OCI-LY1 (cell line): ENCODE data around the gene ZFP64.

Source experiments
- H2AFZ ChIP-seq: fragments of 200-600 bp; sonication (generic), shearing (Covaris generic); 2 replicates; pipeline ENCODE4 v1.6.0; 2014; ENCODE audit warnings: antibody characterized with exemption, mild to moderate bottlenecking, low read length
- H3F3A ChIP-seq: fragments of 200-600 bp; sonication (generic), shearing (Covaris generic); 2 replicates; pipeline ENCODE4 v1.6.0; 2014; ENCODE audit warnings: mild to moderate bottlenecking, antibody characterized with exemption, low read length, moderate library complexity; ENCODE audit not compliant: insufficient read depth
- H3K27ac ChIP-seq: fragments of 200-600 bp; sonication (generic); 2 replicates; pipeline ENCODE4 v1.5.1; 2014; ENCODE audit warnings: low read length, mixed run types, mild to moderate bottlenecking, low read depth; ENCODE audit not compliant: poor library complexity, severe bottlenecking
- H3K27me3 ChIP-seq: fragments of 200-600 bp; sonication (generic); 2 replicates; pipeline ENCODE4 v1.6.0; 2014; ENCODE audit warnings: antibody characterized with exemption, mild to moderate bottlenecking, low read length, moderate library complexity; ENCODE audit not compliant: insufficient read depth
- H3K36me3 ChIP-seq: fragments of 200-600 bp; sonication (generic); 2 replicates; pipeline ENCODE4 v1.6.1; 2014; ENCODE audit warnings: mild to moderate bottlenecking, antibody characterized with exemption, low read length, moderate library complexity, mixed read lengths; ENCODE audit not compliant: insufficient read depth
- H3K4me1 ChIP-seq: fragments of 200-600 bp; sonication (generic); 2 replicates; pipeline ENCODE4 v1.5.1; 2014; ENCODE audit warnings: mild to moderate bottlenecking, low read length, moderate library complexity; ENCODE audit not compliant: insufficient read depth, severe bottlenecking
- H3K4me2 ChIP-seq: fragments of 200-600 bp; sonication (generic), shearing (Covaris generic); 2 replicates; pipeline ENCODE4 v1.6.1; 2014; ENCODE audit warnings: low read length
- H3K4me3 ChIP-seq: fragments of 200-600 bp; sonication (generic); 2 replicates; pipeline ENCODE4 v1.5.1; 2014; ENCODE audit warnings: low read length, low read depth, mild to moderate bottlenecking, mixed read lengths; ENCODE audit not compliant: poor library complexity, severe bottlenecking
- H3K79me2 ChIP-seq: fragments of 200-600 bp; shearing (Covaris generic); 2 replicates; pipeline ENCODE4 v1.6.1; 2016; ENCODE audit warnings: mixed run types, low read length, mixed read lengths; ENCODE audit not compliant: insufficient read depth
- H3K9ac ChIP-seq: fragments of 200-600 bp; sonication (generic), shearing (Covaris generic); 2 replicates; pipeline ENCODE4 v1.6.1; 2014; ENCODE audit warnings: mild to moderate bottlenecking, low read length, mixed read lengths
- H3K9me2 ChIP-seq: fragments of 200-600 bp; sonication (generic), shearing (Covaris generic); 2 replicates; pipeline ENCODE4 v1.6.1; 2014; ENCODE audit warnings: low read depth, mild to moderate bottlenecking, low read length, mixed read lengths
- H3K9me3 ChIP-seq: fragments of 200-600 bp; shearing (Covaris generic); 2 replicates; pipeline ENCODE4 v1.6.1; 2014; ENCODE audit warnings: low read length, mixed read lengths
- H4K20me1 ChIP-seq: fragments of 200-600 bp; sonication (generic), shearing (Covaris generic); 2 replicates; pipeline ENCODE4 v1.6.0; 2016; ENCODE audit warnings: mild to moderate bottlenecking, low read length; ENCODE audit not compliant: insufficient read depth
- EZH2 ChIP-seq: fragments of 200-600 bp; sonication (generic), shearing (Covaris generic); IDR thresholded peaks from 2 replicates; pipeline ENCODE4 v1.8.0; 2017; ENCODE audit warnings: borderline replicate concordance, mixed run types, mild to moderate bottlenecking, antibody characterized with exemption, low read length, moderate library complexity, mixed read lengths
- TF ChIP-seq, protein P1 (sequence below): fragments of 200-600 bp; sonication (generic), shearing (Covaris generic); IDR thresholded peaks from 2 replicates; pipeline ENCODE4 v1.5.1; 2017; ENCODE audit warnings: mild to moderate bottlenecking, antibody characterized with exemption, low read length, moderate library complexity, mixed read lengths

The ZFP64 gene

DNA sequence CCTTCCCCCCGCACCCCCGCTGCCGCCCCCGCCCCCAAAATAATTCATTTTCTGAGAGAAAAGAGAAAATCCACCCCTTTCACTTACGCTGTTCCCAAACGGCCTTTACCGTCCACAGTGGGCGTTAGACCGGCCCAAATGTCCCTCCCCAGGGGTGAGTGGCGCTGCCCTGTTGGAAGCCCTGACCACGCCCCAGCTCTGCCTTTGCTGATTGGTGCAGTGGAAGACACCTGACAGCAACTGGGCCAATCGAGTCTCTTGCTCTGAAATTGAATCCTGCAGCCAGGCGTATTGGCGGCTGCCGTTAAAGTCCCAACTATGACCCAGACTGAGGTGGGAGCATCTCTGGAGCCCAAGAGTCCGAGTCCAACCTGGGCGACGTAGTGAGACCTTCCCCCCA is 15.7 kb downstream of the ZFP64 start:
- no peaks in the 10 kb centered on the region for H4K20me1 ChIP-seq
- peaks cover 6% of the 10 kb centered on the region for H3K4me1 ChIP-seq
- TF ChIP-seq, protein P1, sequence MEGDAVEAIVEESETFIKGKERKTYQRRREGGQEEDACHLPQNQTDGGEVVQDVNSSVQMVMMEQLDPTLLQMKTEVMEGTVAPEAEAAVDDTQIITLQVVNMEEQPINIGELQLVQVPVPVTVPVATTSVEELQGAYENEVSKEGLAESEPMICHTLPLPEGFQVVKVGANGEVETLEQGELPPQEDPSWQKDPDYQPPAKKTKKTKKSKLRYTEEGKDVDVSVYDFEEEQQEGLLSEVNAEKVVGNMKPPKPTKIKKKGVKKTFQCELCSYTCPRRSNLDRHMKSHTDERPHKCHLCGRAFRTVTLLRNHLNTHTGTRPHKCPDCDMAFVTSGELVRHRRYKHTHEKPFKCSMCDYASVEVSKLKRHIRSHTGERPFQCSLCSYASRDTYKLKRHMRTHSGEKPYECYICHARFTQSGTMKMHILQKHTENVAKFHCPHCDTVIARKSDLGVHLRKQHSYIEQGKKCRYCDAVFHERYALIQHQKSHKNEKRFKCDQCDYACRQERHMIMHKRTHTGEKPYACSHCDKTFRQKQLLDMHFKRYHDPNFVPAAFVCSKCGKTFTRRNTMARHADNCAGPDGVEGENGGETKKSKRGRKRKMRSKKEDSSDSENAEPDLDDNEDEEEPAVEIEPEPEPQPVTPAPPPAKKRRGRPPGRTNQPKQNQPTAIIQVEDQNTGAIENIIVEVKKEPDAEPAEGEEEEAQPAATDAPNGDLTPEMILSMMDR = no peak
- TF ChIP-seq EZH2 = no peak
- no peaks in the 10 kb centered on the region for H3K9me2 ChIP-seq
- no peaks in the 10 kb centered on the region for H3K9me3 ChIP-seq
- no peaks in the 10 kb centered on the region for H3K27me3 ChIP-seq
- no peak overlapping the region for H3K27ac ChIP-seq
- no peaks in the 10 kb centered on the region for H3K79me2 ChIP-seq
- H3F3A ChIP-seq = no peaks in the 10 kb centered on the region
- no peak overlapping the region for H2AFZ ChIP-seq
- no peak overlapping the region for H3K4me2 ChIP-seq
- H3K36me3 ChIP-seq = peaks cover 5% of the 10 kb centered on the region; the same call in 1 of the 2 replicates
- H3K4me3 ChIP-seq = no peak overlapping the region
- no peak overlapping the region for H3K9ac ChIP-seq

DNA sequence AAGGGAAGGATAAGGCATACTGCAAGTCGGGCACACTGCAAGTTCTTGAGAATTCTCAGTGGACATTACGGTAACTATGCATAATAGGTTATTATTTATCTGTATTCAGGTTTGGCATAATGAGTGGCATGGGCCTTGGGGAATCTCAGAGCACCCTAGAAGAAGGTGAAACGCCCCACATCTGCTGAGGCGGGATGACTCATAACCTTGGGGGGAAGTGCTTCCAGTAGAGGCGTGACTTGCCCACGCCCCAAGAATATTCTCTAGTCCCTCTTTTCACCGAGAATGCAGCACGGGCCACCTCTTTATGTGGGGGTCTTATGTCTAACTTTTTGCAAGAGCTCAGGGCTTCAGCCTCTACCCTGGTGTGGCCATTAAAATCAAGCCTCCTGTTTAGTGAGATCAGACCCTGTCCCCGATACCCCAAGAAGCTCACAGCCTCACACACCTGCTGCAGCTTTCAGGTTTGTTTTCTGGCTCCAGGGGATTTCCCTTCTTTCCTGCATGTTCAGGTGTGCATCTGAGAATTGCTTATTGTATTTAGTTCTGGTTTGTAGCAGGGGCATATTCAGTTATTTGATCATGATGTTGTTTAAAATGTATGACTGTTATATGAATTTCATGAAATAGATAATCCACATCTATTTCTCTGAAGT is 19.1 kb downstream of the ZFP64 start:
- H3K27ac ChIP-seq = no peak overlapping the region
- no peaks in the 10 kb centered on the region for H3K27me3 ChIP-seq
- peaks cover 6% of the 10 kb centered on the region for H3K4me1 ChIP-seq
- no peaks in the 10 kb centered on the region for H3K79me2 ChIP-seq
- no peak for TF ChIP-seq EZH2
- TF ChIP-seq, protein P1 = no peak
- no peaks in the 10 kb centered on the region for H3K9me3 ChIP-seq
- H3K36me3 ChIP-seq = no peaks in the 10 kb centered on the region
- no peak overlapping the region for H3K4me2 ChIP-seq
- H3K9me2 ChIP-seq = no peaks in the 10 kb centered on the region
- no peak overlapping the region for H2AFZ ChIP-seq
- no peak overlapping the region for H3K4me3 ChIP-seq
- H4K20me1 ChIP-seq = no peaks in the 10 kb centered on the region
- no peak overlapping the region for H3K9ac ChIP-seq
- H3F3A ChIP-seq = no peaks in the 10 kb centered on the region

DNA sequence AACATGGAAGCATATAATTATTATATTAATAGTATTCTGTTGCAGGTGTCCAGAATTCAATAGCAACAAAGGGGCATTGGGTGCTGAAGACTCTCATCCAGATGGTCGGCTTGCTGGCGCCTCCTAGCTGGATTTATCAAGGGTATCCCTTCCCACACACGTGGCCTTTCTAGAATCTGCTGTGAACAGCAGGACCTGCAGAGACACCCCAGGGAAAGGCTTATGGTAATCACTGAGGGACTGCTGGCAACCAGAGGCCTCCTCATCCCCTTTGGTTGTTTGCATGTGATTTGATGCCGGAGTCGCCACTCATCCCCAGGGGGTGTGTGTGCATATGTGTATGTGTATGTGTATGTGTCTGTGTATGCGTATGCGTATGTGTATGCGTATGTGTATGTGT is 20.6 kb downstream of the ZFP64 start:
- H3K79me2 ChIP-seq = no peaks in the 10 kb centered on the region
- no peak overlapping the region for H3K4me2 ChIP-seq
- peaks cover under 1% of the 10 kb centered on the region; the same call in 1 of the 2 replicates for H3K36me3 ChIP-seq
- H3K9me3 ChIP-seq = no peaks in the 10 kb centered on the region
- no peak overlapping the region for H3K9ac ChIP-seq
- no peaks in the 10 kb centered on the region for H3K9me2 ChIP-seq
- H3K27me3 ChIP-seq = no peaks in the 10 kb centered on the region
- no peaks in the 10 kb centered on the region for H4K20me1 ChIP-seq
- no peaks in the 10 kb centered on the region for H3F3A ChIP-seq
- H3K4me1 ChIP-seq = peaks cover 6% of the 10 kb centered on the region
- H3K27ac ChIP-seq = no peak overlapping the region
- TF ChIP-seq EZH2 = no peak
- TF ChIP-seq, protein P1 = no peak
- no peak overlapping the region for H2AFZ ChIP-seq
- H3K4me3 ChIP-seq = no peak overlapping the region
